ENCODE data around the gene MAP1A.

MAP1A gene

DNA sequence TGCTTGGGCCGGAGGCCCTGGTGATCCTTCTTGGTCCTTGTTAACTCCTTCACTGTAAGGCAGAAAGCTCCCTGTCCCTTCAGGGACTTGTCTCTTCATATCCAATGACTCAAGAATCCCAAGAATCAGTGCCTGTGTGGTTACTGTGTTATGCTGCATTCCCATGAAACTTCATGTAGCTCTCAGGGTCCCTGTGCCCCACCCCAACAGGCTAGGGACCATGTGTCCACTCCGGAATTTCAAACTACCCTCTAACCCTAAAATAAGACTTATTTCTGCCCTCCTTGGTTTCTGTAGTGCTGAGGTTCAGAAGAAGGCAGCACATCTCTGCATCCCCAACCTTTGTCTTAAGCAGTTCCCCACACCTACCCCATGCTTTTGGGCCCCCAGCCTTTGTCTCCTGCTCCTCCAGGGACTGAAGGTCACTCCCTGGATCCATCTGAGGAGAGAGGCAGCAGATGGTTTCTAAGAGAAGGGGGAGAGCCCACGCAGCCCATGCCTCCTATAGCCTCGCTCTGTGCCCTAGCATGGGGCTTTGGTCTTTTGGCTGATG, 531 bp upstream of the MAP1A start:
- peak overlapping the region; percentile 83 for H3K4me3 ChIP-seq (ENCODE audit: low read depth, low read length)
- TF ChIP-seq, protein P1, sequence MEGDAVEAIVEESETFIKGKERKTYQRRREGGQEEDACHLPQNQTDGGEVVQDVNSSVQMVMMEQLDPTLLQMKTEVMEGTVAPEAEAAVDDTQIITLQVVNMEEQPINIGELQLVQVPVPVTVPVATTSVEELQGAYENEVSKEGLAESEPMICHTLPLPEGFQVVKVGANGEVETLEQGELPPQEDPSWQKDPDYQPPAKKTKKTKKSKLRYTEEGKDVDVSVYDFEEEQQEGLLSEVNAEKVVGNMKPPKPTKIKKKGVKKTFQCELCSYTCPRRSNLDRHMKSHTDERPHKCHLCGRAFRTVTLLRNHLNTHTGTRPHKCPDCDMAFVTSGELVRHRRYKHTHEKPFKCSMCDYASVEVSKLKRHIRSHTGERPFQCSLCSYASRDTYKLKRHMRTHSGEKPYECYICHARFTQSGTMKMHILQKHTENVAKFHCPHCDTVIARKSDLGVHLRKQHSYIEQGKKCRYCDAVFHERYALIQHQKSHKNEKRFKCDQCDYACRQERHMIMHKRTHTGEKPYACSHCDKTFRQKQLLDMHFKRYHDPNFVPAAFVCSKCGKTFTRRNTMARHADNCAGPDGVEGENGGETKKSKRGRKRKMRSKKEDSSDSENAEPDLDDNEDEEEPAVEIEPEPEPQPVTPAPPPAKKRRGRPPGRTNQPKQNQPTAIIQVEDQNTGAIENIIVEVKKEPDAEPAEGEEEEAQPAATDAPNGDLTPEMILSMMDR (conservative IDR thresholded peaks at IDR 0.05; ENCODE audit: low read depth, low read length): no peak
- peak; percentile 73 for DNase-seq (ENCODE audit: low read depth)

DNA sequence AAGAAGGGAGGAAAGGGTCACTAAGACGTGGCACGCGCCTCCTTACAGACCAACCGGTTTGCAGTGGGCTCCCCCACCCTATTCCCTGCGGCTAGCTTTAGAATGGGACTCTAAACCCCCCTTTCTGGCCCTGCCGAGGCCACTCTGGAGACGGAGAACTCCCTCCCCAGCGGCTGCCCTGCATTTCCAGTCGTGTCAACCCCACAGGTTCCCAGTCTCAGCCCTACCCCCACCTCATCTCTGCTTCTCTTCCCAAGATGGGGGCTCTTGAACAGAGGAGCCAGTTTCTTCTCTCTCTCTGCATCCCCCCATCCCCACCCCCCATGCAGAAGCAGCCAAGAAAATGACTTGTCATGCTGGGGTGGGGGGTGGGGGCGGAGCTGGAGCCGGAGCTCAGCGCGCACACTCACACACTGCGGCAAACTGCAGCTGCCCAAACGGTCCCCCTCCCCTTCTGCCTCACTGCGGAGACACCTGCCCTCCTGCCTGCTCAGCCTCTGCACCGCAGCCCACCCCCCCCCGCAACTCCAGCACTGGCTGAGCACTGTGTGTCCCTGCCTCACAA, 871 bp downstream of the MAP1A start:
- peak overlapping the region; percentile 83 for H3K4me3 ChIP-seq (ENCODE audit: low read depth, low read length)
- TF ChIP-seq, protein P1 (conservative IDR thresholded peaks at IDR 0.05; ENCODE audit: low read depth, low read length): no peak
- peak; percentile 43 for DNase-seq (ENCODE audit: low read depth)

- peak overlapping the region; percentile 83 for H3K4me3 ChIP-seq (ENCODE audit: low read depth, low read length)
- TF ChIP-seq, protein P1 (conservative IDR thresholded peaks at IDR 0.05; ENCODE audit: low read depth, low read length): no peak
- no peak for DNase-seq (ENCODE audit: low read depth)
These were observed 1.8 kb downstream of the MAP1A start for GRCh38 chr15:43519196-43519595.

- no peak overlapping the region for H3K4me3 ChIP-seq (ENCODE audit: low read depth, low read length)
- no peak for DNase-seq (ENCODE audit: low read depth)
- TF ChIP-seq, protein P1 (conservative IDR thresholded peaks at IDR 0.05; ENCODE audit: low read depth, low read length): no peak
These were observed 2.7 kb downstream of the MAP1A start for GRCh38 chr15:43520138-43520537.

GRCh38 chr15:43521419-43521818, 4.0 kb downstream of the MAP1A start:
- TF ChIP-seq, protein P1 (conservative IDR thresholded peaks at IDR 0.05; ENCODE audit: low read depth, low read length): no peak
- no peak for DNase-seq (ENCODE audit: low read depth)
- H3K4me3 ChIP-seq (ENCODE audit: low read depth, low read length): no peak overlapping the region

GRCh38 chr15:43522247-43522646, 4.8 kb downstream of the MAP1A start:
- no peak for DNase-seq (ENCODE audit: low read depth)
- no peak overlapping the region for H3K4me3 ChIP-seq (ENCODE audit: low read depth, low read length)
- TF ChIP-seq, protein P1 (conservative IDR thresholded peaks at IDR 0.05; ENCODE audit: low read depth, low read length): no peak

- no peak for DNase-seq (ENCODE audit: low read depth)
- no peak overlapping the region for H3K4me3 ChIP-seq (ENCODE audit: low read depth, low read length)
- TF ChIP-seq, protein P1 (conservative IDR thresholded peaks at IDR 0.05; ENCODE audit: low read depth, low read length): no peak
These were observed 6.2 kb downstream of the MAP1A start for GRCh38 chr15:43523646-43524045.

All from choroid plexus epithelial cell (primary cell).